Endometrial microvascular endothelial cells (primary cell): ENCODE results near the gene COL23A1. TPM values are rescaled to one million over a fixed set of nuclear protein-coding genes. Genes with fewer than 3 reads are reported as not detected.

ENCODE experiments used
- in situ Hi-C: cut with HindIII; loops from 2 replicates; pipeline ENCODE4 v1.10.0; 2017; ENCODE audit warnings: low sequenced_read_pairs, low pct_unique_long_range_greater_than_20kb; ENCODE audit errors: inconsistent ontology term
- total RNA-seq: library from RNA; depleted of rRNA; stranded (reverse); fragments of >200 nt; gene quantifications from one replicate; pipeline ENCODE4 v1.2.3, GENCODE V29; 2015; ENCODE audit errors: inconsistent ontology term

COL23A1 gene
- total RNA-seq, 1 donor from 2014 or later, result not detected

DNA sequence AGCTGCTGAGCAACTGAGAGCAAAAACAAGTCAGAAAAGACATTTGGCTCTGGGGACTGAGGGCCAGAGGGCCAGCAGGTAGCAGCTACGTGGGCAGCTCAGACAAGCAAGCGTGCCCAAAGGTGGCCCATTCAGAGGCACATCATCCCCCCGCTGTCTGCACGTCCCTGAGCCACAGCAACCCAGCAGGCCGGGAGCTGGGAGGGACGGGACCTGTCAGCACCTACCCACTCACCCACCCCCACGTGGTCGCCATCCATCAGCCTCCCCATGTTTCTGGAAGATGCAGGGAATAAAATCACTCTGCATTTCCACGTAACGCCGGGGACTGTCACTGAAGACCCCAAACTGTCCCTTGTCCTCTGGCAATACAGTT lies 167.8 kb downstream of the COL23A1 start:
- in situ Hi-C loops, result no loop called here

DNA sequence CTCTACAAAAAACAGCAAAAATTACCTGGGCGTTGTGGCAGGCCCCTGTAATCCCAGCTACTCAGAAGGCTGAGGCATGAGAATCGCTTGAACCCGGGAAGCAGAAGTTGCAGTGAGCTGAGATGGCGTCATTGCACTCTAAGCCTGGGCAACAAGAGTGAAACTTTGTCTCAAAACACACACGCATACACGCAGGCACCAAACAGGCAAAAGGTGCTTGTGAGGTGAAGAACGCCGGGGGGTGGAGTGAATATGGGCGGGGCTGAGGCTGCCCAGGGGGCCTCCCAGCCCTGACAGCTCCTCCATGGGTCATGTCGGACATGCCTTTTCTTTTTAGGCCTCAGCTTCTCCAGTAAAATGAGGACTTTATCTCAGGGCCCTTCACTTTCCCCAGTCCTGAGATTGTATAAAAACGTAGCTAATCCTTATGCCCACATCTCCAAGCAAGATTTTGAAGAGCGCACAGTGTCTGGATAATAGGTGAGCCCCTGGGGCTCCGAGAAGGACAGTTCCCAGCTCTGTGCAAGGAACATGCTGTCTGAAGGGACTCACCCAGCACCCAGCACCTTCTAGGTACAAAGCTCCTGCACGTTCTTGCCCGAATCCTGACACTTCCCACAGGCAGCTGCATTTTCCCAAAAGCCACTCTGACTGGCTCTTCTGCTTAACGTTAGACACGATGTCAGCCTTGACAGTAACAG lies 168.3 kb downstream of the COL23A1 start:
- in situ Hi-C loops, result no loop called here

DNA sequence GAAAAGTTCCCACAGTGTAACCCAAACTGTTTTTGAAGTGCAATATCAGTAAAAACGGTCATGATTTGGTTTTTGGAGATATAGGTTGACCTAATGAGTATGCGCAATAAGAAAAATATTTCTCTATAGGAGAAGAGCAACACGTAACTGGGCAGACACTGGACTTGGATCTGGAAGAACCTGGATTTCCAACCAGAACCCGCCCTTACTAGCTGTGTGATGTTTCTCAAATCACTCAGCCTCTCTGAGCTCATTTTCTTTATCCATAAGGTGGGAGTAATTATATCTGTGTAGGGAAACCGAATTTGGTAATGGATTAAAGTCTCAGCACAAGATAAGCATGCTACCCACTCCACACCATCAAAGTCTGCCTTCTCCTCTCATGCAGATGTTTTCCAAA lies 169.1 kb downstream of the COL23A1 start:
- in situ Hi-C loops, result no loop called here

DNA sequence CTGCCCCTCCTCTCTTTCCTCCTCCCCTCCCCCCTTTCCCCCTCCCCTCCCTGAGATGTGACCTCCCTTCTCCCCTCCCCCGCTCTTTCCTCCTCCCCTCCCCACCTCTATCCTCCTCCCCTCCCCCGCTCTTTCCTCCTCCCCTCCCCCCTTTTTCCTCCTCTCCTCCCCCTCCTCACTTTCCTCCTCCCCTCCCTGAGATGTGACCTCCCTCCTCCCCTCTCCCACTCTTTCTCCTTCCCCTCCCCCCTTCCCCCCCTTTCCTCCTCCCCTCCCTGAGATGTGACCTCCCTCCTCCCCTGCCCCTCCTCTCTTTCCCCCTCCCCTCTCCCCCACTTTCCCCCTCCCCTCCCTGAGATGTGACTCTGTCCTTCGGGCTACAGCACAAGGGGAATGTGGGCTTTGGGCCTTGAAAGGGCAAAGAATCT lies 169.8 kb downstream of the COL23A1 start:
- in situ Hi-C loops, result no loop called here

DNA sequence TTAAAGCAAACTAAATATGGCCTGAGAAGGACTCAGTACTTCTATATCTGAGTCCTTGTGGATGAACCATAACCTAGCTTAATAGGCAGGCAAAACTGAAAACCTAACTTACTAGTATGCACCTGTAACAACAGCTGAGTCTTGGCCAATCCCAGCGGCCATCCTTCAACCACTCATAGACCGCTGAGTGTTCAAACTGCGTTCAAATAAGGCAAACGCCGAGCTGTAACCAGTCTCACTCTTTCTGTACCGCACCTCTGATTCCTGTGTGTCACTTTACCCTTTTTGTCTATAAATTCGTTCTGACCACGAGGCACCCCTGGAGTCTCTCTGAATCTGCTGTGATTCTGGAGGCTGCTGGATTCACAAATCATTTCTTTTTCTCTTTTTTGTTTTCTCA lies 170.5 kb downstream of the COL23A1 start:
- in situ Hi-C loops, result no loop called here

DNA sequence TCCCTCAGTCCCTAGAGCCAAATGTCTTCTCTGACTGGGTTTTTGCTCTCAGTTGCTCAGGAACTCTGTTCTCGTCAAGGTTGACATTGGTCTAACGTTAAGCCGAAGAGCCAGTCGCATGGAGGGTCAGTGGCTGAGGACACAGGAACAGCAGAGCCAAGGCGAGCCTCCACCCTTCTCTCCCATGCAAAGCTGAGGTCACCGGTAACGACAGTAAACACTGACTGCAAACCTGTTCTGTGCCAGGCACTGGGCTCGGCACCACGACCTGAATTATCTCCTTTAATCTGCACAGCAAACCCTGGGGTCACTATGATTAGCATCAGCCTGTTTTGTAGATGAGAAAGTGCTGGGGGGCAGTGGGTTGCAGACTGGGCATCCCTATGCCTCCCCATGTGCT lies 171.0 kb downstream of the COL23A1 start:
- in situ Hi-C loops, result no loop called here

DNA sequence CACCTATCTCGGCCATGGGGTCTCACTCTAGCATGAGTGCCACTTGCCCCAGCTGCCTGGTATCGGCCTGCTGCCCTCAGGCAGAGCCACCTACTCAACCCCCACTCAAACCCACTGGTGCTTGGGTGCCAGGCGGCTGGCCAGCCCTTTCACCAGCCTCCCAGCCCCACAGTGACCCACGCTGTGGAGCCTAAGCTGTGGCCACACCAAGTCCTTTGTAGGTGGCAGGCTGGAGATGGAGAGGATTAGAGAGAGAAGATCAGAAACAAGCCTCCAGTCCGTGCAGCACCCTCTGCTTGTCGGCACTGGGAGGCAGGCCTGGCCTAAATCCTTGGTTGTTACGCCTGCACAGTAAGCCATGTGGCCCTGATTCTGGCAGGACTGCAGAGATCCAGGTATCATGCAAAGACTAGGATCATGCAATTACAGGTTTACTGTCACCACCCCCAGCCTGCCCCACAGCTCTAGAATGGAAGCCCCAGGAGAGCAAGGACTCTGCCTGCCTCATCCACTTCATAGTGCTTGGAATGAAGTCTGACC lies 171.7 kb downstream of the COL23A1 start:
- in situ Hi-C loops, result no loop called here

DNA sequence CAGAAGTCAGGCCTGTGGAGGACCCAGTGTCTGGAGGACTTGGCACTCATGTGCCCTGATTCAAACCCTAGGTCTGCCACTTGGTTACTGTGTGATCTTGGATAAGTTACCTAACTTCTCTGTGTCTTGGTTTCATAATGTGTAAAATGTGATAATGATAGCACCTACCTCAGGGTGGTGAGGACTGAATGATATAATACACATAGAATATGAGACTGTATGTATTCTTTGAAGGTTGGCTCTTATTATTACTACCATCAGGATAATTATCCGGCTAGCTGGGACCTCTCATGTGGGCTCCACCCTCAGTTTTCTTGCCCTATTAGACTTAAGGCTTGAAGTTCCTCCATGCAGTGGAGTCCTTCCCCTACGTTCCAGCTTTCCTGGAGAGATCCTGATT lies 172.2 kb downstream of the COL23A1 start:
- in situ Hi-C loops, result no loop called here

DNA sequence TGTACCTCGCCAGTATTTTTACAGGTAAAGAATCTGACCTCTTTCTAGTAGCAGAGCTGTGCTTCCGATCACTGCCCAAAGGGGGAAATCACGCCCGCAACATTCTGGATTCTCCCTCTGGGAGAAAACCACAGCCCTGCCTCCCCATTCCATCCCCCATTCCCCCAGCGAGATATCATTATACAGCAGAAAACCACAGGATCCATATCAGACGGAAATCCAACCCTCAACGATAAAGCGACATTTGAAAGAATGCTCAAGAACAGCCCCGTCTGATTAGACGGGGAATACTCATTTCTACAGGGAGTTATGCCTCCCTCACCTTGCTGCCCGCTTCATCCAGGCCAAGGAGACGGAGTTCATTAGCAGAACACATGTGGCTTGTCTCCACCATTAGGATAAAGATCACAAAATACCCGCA lies 172.8 kb downstream of the COL23A1 start:
- in situ Hi-C loops, result no loop called here

DNA sequence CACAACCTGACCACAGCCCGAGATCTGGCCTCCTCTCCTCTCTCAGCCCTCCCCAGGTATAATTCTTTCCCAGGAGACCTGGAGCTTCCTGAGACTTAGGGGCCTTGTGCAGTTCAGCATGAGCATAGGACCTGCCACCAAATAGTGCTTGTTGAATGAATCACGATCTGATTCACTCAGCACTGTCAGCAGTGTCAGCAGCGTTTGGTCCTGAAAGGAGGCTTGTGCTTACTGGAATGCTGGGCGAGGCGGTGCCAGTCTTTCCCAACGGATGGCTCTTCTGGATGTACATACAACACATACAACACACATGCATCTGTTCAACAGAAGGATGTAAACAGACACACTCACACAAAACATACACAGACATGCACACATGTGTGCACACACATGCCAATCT lies 173.3 kb downstream of the COL23A1 start:
- in situ Hi-C loops, result no loop called here

DNA sequence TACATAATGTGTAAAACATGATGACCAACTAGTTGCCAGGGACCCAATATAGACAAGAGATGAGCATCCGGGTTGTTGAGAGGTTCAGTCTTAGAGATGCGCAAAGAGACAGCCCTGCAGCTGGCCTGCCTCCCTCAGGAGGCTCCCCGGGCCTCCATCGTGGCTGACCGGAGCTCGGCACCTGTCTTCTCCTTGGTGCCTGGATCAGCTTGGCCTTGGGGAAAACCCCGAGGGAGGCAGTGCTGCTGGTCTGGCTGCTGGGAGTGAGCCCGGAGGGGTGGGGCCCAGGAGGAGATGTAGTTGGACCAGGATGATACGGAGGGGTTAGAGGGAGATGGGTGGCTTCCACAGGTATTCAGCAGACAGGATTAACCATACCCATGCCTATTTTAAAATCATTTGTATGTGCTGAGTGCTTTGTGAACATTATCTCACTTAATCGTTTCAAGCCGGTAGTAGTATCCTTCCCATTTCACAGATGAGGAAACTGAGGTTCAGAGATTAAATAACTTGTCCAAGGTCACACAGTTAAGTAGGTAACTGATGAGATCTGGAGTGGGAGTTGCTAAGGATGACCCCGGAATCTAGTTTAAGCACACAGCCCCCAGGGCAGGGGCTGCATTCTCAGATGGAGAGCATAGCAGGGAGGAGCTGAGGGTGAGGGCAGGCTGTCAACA lies 173.8 kb downstream of the COL23A1 start:
- in situ Hi-C loops, result no loop called here

DNA sequence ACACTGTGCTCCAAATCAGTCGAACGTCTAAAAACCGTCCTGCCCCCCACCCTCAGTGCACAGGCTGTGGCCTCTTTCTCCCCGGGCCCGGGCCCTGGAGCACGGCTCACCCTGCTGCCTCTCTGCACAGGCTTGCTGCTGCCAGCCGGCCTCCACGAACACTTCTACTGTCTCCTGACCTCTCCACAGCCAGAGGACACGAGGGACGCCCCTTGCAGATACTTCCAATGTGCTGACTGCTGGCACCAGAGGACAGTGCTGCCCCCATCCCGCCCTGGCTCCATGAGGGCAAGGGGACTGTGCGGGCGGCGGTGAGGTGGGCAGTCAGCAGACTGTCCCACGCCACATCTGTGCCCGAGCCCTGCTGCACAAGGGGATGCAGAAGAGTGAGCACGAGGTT lies 174.8 kb downstream of the COL23A1 start:
- in situ Hi-C loops, result no loop called here

DNA sequence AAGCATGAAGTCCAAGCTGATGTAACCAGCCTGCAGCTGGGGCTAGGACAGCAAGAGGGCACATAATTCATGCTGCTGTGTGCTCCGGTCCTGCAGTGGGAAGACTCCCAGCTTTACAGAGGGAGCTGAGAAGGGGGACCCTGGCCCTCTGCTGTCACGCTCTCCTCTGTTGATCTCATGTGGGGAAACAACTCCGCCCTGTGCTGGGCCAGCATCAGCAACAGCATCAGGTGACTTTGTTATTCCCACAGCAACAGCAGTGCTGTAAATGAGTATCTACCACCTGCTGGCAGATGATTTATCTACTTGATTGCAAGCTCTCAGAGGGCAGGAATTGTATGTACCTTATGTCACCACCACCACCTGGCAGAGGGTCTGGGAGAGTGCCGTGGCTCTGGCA lies 176.2 kb downstream of the COL23A1 start:
- in situ Hi-C loops, result no loop called here

DNA sequence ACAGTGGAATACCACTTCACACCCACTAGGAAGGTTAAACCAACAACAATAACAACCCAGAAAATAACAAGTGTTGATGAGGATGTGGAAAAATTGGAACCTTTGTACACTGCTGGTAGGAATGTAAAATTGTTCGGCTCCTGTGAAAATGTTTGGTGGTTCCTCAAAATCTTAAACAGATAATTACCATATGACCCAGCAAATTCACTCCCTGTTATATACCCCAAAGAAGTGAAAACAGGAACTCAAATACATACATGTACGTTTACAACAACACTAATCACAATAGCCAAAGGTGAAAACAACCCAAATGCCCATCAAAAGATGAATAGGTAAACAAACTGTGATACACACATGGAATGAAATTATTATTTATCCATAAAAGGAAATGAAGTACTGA lies 179.1 kb downstream of the COL23A1 start:
- in situ Hi-C loops, result no loop called here

DNA sequence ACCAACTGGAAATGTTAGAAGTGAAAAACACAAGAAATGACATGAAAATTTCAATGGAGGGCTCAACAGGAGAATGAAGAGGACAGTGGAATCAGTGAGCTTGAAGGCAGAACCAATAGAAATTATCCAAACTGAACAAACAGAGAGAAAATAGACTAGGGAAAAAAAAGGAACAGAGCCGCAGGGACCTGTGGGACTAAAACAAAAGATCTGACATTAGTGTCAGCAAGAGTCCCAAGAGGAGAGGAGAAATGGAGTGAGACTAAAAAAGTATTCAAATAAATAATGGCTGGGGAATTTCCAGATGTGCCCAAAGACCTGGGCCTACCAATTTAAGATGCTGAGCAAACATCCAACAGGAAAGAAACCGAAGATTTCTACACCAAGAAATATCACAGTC lies 182.5 kb downstream of the COL23A1 start:
- in situ Hi-C loops, result no loop called here

DNA sequence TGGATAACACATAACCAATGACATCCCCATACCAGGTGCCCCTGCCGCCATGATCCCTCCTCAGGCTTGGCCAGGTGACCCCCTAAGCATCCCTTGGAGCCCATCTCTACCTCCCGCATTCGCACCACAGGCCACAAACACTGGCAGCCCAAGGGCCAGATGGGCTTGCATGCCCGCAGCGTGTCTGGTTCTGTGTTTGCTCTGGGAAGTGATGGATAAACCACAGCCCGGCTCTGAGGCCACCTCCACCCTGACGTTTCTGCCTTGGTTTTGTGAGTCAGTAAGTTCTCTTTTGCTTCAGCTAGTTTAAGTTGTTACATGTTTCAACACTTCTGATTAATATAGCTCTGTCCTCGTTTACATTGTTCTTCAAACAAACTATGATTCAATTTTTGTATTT lies 185.2 kb downstream of the COL23A1 start:
- in situ Hi-C loops, result no loop called here

DNA sequence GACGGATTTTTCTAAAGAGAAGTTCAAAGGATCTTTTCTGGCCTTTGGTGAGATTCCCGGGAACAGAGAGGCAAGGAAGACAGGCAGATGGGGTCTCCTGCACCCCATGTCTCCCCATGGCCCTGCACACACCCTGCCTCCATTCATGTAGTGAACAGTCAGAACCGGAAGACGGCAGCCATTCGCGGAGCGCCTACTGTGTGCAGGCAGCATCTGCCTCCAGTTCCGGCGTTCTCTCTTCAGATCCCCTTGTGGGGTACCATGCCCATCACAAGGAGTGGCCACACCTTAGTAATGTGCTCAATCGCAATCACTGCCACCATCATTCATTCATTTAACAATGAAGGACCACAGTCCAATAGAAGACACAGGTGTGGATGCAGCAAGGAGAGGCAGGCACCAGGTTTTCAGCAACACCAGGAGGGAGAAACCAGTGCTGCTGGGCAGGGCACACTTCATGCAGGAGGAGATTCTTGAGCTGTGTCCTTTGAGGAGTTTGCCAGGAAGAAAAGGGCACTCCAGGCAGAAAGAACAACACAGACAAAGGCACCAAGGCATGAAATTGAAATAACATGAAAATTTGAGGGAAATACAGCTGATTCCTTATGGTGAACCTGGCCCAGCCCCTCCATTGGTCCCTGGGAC lies 186.1 kb downstream of the COL23A1 start:
- in situ Hi-C loops, result no loop called here

DNA sequence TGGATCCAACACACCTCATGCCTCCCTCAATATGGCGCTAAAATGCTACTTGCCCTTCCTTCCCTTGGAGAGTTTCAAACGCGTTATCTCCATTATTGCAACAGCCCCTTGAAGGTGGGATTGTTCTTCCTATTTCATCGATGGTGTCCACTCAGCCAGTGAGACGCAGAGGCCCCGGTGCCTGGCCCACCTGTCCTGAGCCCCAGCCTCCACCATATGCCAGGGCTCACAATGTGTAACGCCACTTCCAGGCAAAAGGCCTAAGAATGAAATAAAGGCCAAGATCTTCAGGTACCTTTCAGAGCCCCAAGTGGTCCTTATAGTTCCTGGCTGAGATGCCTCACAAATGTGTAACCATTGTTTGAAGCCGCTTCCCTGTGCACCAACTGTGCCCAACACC lies 186.8 kb downstream of the COL23A1 start:
- in situ Hi-C loops, result no loop called here

DNA sequence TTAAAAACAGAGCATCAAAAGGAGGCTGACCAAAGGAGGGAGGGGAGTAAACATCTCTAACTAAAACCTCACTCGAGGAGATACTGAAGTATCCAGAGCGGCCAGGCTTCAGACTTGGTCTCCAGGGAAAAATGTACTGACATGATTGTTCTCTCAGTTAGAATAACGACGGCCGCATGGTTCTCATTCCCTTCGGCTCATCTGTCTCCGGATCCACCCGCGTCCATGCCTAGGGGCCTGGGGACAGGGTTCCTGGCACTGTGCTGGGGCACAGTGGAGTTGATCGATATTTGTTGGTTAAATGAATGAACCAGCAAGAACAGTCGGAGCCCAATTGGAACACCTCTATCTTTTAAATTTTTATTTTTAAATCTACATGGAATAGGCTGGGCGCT lies 190.5 kb downstream of the COL23A1 start:
- in situ Hi-C loops, result no loop called here
